ENCODE results near the gene PLCL2.

The PLCL2 gene

DNA sequence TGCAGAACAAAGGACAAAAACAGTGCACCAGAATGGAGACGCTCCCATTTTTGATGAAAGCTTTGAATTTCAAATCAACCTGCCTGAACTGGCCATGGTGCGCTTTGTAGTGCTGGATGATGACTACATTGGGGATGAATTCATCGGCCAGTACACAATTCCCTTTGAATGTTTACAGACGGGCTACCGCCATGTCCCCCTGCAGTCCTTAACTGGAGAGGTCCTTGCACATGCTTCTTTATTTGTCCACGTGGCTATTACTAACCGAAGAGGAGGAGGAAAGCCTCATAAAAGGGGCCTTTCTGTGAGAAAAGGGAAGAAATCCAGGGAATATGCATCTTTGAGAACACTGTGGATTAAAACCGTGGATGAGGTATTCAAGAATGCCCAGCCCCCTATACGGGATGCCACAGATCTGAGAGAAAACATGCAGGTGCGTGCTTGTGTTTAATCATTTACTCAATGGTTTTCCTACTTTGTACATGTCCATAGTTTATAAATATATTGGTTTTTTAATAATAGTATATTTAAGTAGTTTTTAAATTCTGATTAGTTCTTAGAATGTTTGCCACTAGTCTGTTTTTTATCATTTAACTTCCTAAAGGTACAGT is 127.1 kb downstream of the PLCL2 start:
- no peak for DNase-seq (ENCODE audit: low read depth in 3 of 3)

DNA sequence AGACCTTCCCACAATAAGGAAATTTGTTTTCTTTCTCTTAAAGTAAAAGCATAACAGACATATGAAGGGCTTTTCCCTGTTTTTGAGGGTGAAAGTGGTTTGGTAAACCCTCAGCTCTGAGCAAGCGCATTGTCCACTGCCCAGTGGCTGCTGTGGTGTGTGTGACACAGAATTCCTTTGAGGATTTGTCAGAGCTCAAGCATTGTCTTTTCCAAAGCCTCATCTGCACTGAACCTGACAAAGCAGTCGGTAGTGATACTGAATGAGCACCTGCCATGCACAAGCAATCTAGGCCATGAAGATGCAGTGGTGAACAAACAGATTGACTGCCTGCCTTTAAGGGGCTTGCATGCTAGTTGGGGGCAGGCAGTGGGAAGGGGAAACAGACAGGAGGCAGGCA is 128.3 kb downstream of the PLCL2 start:
- no peak for DNase-seq (ENCODE audit: low read depth in 3 of 3)

- no peak for DNase-seq (ENCODE audit: low read depth in 3 of 3)
Measured at GRCh38 chr3:17013571-17013970, 128.8 kb downstream of the PLCL2 start.

GRCh38 chr3:17014284-17014683 is 129.5 kb downstream of the PLCL2 start:
- no peak for DNase-seq (ENCODE audit: low read depth in 3 of 3)

GRCh38 chr3:17014709-17015108 is 130.0 kb downstream of the PLCL2 start:
- no peak for DNase-seq (ENCODE audit: low read depth in 3 of 3)

GRCh38 chr3:17021614-17022013 is 136.9 kb downstream of the PLCL2 start:
- no peak for DNase-seq (ENCODE audit: low read depth in 3 of 3)

- DNase-seq (ENCODE audit: low read depth in 3 of 3) = peak; percentile 35 to 42 (median 35)
Measured at GRCh38 chr3:17023006-17023664, 138.4 kb downstream of the PLCL2 start.

GRCh38 chr3:17025594-17026139 is 140.9 kb downstream of the PLCL2 start:
- peak in 2 of 3 experiments; percentile 31 to 50 for DNase-seq (ENCODE audit: low read depth in 3 of 3)

DNA sequence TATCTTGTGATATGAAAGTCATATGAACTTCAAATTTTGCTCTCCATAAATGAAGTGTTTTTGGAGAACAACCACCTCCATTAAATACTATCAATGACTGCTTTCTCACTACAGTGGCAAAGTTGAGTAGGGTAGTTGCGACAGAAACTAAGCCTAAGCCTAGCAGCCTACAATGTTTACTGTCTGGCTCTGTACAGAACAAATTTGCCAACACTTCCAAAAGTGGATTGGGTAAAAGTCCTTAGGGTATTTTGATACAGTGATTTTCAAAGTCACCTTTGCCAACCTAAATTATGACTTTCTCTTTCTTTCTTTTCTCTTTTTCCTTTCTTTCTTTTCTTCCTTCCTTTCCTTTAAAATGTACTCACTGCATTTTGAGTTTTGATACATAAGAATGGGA is 142.6 kb downstream of the PLCL2 start:
- DNase-seq (ENCODE audit: low read depth in 3 of 3) = no peak

DNA sequence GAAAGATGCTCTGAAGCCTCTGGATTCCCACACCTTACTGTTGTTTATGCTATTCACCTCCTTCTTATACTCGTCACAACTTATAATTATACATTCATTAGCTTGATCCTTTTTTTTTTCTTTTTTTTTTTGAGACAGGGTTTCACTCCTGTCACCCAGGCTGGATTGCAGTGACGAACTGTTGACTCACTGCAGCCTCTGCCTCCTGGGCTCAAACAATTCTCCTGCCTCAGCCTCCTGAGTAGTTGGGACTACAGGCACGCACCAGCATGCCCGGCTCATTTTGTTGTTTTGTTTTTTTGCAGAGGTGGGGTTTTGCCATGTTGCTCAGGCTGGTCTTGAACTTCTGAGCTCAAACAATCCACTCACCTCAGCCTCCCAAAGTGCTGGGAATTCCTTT is 143.6 kb downstream of the PLCL2 start:
- no peak for DNase-seq (ENCODE audit: low read depth in 3 of 3)

DNA sequence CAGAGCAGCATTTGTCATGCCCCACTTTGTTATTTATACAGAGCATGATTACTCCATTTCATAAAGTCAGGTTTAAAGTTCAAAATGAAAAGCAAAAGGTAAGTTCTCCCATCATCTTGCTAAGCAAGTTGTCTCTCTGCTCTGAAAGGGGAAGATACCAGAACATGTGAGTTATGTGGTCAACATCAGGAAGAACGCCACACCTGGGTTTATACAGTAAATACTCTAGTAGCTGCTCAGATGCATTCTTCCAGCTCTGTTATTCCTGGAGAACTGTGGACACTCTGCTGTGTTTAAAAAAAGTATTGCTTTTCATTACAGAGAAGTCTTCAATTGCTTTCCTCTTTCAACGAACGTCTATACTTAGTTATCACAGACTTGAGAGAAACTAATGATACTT is 145.7 kb downstream of the PLCL2 start:
- DNase-seq (ENCODE audit: low read depth in 3 of 3) = no peak

DNA sequence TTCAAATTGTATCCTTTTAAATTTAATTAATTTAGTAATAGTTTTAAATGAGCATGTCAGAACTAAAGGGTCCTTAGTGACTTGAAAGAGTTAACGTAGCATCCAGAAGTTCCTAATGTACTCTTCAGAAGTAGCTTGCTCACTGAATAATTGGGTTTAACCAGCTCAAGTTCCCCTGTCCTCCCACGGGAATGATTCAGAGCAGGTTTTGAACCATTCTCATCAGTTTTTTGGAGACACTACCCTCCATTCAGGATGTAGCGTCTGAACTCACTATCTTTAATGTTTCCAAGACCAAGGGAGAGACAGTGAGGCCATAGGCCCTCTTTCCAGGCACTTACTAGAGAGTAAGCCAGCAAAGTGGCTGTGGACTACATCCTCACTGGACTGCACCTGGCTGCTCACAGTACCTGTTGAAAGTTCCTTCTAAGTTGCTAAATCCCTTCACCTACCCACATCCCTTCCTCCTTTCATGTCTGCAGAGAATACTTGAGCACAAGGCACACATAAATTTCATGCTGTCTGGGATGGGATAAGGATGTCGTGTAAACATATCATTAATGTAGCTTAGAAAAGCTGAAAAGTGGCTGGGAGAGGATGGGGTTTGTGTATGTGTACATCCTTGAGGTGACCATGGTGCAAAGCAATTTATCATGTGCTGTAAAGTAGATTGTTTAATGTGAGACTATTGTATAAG is 146.3 kb downstream of the PLCL2 start:
- DNase-seq (ENCODE audit: low read depth in 3 of 3) = no peak

DNA sequence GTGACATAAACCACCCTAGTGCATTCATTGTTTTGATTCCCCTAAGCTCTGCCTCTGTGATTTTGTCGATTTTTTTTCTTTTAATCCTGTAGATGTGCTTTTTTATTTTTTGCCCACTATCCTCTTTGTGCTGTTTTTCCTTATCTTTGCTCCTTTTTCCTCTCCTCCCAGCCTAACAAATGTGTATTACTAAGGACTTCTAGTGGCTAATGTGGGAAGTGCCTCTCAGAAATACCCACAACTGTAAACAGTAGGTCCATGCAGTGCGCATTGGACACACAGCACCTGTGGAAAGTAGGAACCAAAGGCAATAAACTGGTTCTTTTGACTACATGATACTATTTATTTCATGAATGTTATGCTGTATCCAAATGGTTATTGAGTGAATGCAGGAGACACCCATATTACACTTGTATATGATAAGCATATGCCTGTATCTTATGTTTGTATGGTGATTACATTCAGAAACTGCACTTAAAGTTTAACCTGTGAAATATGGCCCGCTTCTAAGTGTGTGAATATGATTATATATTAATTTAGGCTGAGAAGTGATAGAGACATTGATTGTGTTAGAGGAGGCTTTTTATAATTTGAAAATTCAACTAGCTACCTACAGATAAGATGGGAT is 147.8 kb downstream of the PLCL2 start:
- no peak for DNase-seq (ENCODE audit: low read depth in 3 of 3)

- no peak for DNase-seq (ENCODE audit: low read depth in 3 of 3)
Measured at GRCh38 chr3:17033516-17034168, 148.9 kb downstream of the PLCL2 start.

DNA sequence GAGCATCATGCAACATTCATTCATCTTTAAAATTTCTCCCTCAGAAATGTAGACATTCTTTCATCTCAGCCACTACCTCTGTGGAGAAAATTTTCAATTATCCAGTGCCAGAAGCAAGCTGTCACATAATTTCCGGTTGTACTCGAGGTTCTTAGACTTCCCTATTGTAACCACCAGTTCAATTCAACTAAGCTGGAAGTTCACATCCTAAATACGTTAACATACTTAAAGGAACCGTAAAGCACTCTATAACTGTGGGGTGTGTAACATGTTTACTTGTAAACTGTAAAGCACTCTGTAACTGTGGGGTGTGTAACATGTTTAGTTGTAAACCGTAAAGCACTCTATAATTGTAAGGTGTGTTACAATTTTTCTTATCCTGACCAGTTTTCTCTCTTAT is 150.3 kb downstream of the PLCL2 start:
- no peak for DNase-seq (ENCODE audit: low read depth in 3 of 3)

- no peak for DNase-seq (ENCODE audit: low read depth in 3 of 3)
Measured at GRCh38 chr3:17035966-17036365, 151.2 kb downstream of the PLCL2 start.

DNA sequence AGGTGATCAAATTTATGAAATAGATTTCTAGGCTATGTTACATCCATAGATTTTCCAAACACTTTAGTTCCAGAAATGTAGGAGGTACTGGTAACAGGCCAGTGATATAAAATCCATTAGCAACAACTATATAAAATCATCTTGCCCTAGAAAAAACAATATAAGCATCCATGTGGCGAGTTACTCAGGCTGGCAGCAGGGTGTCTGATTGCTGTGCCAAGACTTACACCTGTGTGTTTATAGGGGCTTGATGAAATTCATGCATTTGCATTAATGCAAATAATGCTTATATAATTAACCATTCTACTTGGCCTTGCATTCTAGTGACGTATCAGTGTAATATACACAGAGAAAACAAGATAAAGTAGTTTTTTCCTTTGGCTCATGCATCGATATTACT is 153.4 kb downstream of the PLCL2 start:
- no peak for DNase-seq (ENCODE audit: low read depth in 3 of 3)

DNA sequence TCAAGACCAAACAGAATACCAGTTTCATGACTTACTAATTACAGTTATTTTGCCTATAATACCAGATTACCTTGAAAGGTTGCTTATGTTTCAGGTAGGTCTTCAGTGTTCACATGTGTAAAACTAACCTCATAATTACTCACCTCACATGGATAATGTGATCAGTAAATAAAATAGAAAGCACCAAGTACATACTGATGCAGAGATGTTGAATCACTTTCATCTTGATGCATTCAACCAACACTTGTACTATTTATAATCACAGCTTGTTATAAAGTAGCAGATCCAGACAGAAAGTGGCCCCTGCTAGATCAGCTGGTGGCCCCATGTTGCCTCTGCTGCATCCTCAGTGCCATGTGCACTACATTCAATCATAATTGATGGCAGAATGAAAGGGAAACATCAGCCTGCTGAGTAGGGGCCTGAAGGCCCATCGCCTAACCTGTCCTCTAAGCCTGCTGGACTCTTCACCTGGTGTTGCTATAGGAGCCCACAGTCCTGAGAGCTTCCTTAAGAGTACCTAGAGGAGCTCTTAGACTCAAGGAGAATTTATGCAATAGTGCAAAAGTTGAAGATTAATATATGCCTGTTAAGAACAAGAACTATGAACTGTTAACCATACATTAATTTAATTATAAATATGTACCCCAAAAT is 154.3 kb downstream of the PLCL2 start:
- DNase-seq (ENCODE audit: low read depth in 3 of 3) = no peak

DNA sequence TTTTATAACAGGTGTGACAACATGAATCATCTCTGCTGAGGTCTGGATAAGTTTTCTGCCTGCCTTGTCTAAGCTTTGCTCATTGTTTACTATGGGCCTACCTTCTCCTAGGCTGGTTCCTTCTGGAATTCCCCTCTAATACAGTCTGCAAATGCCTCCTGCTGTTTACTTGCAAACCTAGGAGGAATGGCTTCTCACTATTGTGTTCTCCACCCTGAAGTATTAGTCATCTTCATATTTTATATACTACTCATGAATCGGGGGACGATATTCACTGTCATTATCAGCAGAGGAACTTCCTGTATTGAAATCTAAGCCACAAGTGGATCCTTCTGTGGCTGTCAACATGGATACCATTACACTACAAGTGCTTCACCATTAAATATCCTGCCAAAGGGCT is 154.8 kb downstream of the PLCL2 start:
- DNase-seq (ENCODE audit: low read depth in 3 of 3) = no peak

DNA sequence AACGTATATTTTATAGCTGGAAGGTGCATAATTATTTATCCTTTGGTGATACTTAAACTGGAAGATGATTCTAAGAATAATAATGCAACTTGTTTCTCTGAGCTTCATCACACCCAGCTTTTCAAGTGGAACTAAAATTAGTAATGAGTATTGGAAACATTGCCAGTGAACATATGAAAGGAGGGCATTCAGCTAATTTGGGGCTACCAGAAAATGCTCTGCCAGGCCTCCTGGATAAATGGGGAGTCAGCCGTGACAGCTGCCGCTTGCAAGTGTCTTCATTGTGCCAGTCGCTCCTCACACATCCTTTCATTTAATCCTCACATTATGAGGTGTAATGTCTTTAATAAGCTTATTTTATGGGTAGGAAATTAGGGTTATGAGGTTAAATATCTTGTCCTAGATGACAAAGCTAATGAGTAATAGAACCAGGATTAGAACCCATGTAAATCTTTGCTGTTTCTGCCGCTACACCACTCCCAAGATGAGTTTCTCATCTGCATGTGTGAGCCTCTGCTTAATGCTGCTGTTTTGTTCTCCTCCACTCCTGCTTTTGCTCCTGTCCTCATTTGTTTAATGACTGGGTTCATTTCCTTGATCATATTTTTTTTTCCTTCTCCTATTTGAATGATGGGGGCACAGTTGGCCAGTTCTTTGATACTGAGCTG is 155.7 kb downstream of the PLCL2 start:
- no peak for DNase-seq (ENCODE audit: low read depth in 3 of 3)

DNA sequence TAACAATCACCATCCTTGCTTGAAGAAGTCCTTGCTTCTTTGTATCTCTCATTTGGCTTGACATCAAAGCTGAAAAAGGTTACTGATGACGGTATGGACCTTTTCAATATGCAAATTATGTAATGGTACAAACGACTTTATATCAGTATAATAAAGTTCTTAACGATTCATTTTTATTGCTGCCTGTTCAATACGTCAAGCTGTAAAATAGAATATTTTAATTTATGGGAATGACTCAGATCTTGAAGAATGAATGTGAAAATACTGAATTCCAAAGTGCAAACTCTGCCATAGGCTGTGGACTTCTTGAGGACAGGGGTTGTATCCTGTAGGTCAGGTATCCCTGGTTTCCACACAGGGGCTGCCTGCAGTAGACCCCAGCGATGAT is 156.2 kb downstream of the PLCL2 start:
- no peak for DNase-seq (ENCODE audit: low read depth in 3 of 3)

Data from stimulated activated CD4-positive, alpha-beta T cell treated with anti-CD3 and anti-CD28 coated beads, TNF-alpha, amount 100 ng/mL, for 24 hours (primary cell).